ENCODE results near the gene CLDN4. TPM values are rescaled to one million over a fixed set of nuclear protein-coding genes. Genes with fewer than 3 reads are reported as not detected.

The CLDN4 gene
- total RNA-seq, 1 experiment from 2014 or later, result 234 TPM

DNA sequence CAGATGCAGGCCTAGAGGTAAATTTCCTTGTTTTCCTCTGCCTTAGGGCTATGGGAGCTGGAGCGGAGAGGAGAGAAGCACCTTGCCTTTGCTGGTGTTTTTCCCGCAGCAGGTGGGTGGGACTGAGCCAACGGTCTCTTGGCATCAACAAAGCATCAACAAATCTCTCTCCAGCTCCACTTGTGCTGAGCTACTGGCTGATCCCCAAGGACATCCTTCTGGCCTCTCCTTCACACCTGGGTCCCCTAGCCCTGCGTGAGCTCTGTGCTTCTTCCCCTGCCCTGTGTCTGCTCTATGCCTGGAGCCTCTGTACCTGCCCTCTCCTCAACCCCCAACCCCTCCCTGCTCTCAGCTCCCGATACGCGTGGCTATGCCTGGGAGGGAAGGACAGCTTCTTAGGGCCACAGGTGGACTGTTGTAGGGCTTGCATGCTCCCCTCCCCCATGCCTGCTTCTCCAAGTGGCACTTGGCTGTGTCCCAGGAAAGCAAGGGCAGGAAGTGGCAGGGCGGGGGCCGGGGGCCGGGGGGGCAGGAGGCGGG is 3.2 kb upstream of the CLDN4 start:
- Histone ChIP-seq H3K36me3 (ENCODE audit: control insufficient read depth in 1 of 2, insufficient read depth in 2 of 2, low read length in 2 of 2) (0 out of 4 replicates have a peak, but pooled peaks cover 0 to 7% of the 10 kb centered on the region in 2 experiments), H3K79me2 (ENCODE audit: insufficient read depth, low read length) (peaks cover 19% of the 10 kb centered on the region), H3K9me3 (ENCODE audit: control insufficient read depth in 1 of 2, insufficient read depth in 1 of 2, low read depth in 1 of 2, low read length in 2 of 2) (no peaks in the 10 kb centered on the region), H3K4me2 (ENCODE audit: low read length) (peak overlapping the region; percentile 99), H2AFZ (ENCODE audit: low read depth, low read length, poor library complexity, severe bottlenecking) (no peak overlapping the region), H3K4me3 (replicated peaks in 1 of 2; ENCODE audit: low read depth in 1 of 2, low read length in 2 of 2) (peak overlapping the region; percentile 23 to 31), H3K4me1 (ENCODE audit: control insufficient read depth in 1 of 2, insufficient read depth in 2 of 2, low read length in 2 of 2) (peaks cover 73 to 97% of the 10 kb centered on the region in 2 experiments), H3K27ac (ENCODE audit: low read depth, low read length) (peak overlapping the region; percentile 96), H4K20me1 (ENCODE audit: insufficient read depth) (no peaks in the 10 kb centered on the region), H3K9me2 (ENCODE audit: insufficient read depth) (no peaks in the 10 kb centered on the region), H3K9ac (ENCODE audit: low read length) (peak overlapping the region; percentile 99), H3K27me3 (ENCODE audit: insufficient read depth, low read length) (no peaks in the 10 kb centered on the region)
- TSS peak; percentile 71 for BruUV-seq (replicated peaks)
- no peak for TF ChIP-seq EZH2phosphoT487 (IDR thresholded peaks at IDR 0.05; ENCODE audit: borderline replicate concordance)
- TF ChIP-seq POLR2AphosphoS5 (IDR thresholded peaks at IDR 0.05; ENCODE audit: low read depth, low read length), result peak; percentile 31
- no peak for TF ChIP-seq ELF1 (IDR thresholded peaks at IDR 0.05; ENCODE audit: borderline replicate concordance, low read depth)
- no peak for TF ChIP-seq ZFX (IDR thresholded peaks at IDR 0.05)
- TF ChIP-seq EZH2 (IDR thresholded peaks at IDR 0.05), result no peak
- TF ChIP-seq POLR2A (IDR thresholded peaks at IDR 0.05; ENCODE audit: borderline replicate concordance, extremely low read depth, insufficient read depth, insufficient read length), result peak; percentile 23
- ATAC-seq, result peak; percentile 29
- POLR2A ChIA-PET, result interaction anchor here (0.6 to 2.3 kb wide), 14 partner anchors 13 to 356 kb away, joined by 3 to 21 read pairs (median 5); partner anchors contain the start of genes ABHD11, CLDN3 and METTL27
- CTCF ChIA-PET, result interaction anchor here (0.7 to 3.1 kb wide), 5 partner anchors 16 to 199 kb away, joined by 3 to 12 read pairs (median 3); partner anchors contain the start of gene ABHD11
- DNase-seq (ENCODE audit: low read depth, low spot score), result peak; percentile 87
- intact Hi-C loops (cut with micrococcal nuclease), result no loop called here
- RAD21 ChIA-PET (ENCODE audit: low non-redundant PET in 1 of 2, low total read pairs in 2 of 2, uncharacterized antibody in 2 of 2, unreplicated experiment in 2 of 2), result interaction anchor here (0.9 to 1.2 kb wide), 5 partner anchors 16 to 94 kb away, joined by 3 to 5 read pairs (median 4); no protein-coding TSS in a partner anchor

DNA sequence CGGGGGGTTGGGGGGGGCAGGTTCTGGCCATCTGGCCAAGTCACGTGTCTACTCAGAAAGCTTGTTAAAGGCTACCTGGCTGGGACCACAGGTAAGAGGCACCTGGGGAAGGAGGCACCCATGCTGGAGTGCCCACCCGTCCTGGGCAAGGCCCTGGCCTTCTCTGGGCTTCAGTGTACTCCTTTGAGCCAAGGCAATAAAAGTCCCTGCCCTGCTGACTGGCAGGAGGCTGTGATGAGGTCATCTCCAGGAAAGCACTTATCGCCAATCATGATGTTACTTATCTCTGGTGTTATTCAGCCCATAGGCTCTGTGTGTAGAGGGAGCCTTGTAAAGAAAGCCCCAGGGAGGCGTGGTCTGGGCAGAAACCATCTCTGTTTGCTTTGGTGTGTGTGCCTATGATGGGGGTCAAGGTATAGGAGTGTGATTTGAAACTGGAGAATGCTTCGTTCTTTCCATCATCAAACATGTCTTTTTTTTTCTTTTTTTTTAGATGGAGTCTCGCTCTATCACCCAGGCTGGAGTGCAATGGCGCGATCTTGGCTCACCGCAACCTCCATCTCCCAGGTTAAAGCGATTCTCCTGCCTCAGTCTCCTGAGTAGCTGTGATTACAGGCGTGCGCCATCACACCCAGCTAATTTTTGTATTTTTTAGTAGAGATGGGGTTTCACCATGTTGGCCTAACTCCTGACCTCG is 2.5 kb upstream of the CLDN4 start:
- POLR2A ChIA-PET, result interaction anchor here (0.6 to 2.3 kb wide), 13 partner anchors 13 to 356 kb away, joined by 3 to 21 read pairs (median 5); partner anchors contain the start of genes ABHD11, CLDN3 and METTL27
- Histone ChIP-seq H2AFZ (ENCODE audit: low read depth, low read length, poor library complexity, severe bottlenecking) (no peak overlapping the region), H3K27me3 (ENCODE audit: insufficient read depth, low read length) (no peaks in the 10 kb centered on the region), H3K9me2 (ENCODE audit: insufficient read depth) (no peaks in the 10 kb centered on the region), H3K4me1 (ENCODE audit: control insufficient read depth in 1 of 2, insufficient read depth in 2 of 2, low read length in 2 of 2) (peaks cover 73 to 97% of the 10 kb centered on the region in 2 experiments), H3K4me2 (ENCODE audit: low read length) (peak overlapping the region; percentile 99), H3K27ac (ENCODE audit: low read depth, low read length) (peak overlapping the region; percentile 96), H3K79me2 (ENCODE audit: insufficient read depth, low read length) (peaks cover 23% of the 10 kb centered on the region), H3K9ac (ENCODE audit: low read length) (peak overlapping the region; percentile 99), H3K36me3 (ENCODE audit: control insufficient read depth in 1 of 2, insufficient read depth in 2 of 2, low read length in 2 of 2) (0 out of 4 replicates have a peak, but pooled peaks cover 0 to 7% of the 10 kb centered on the region in 2 experiments), H3K9me3 (ENCODE audit: control insufficient read depth in 1 of 2, insufficient read depth in 1 of 2, low read depth in 1 of 2, low read length in 2 of 2) (no peaks in the 10 kb centered on the region), H4K20me1 (ENCODE audit: insufficient read depth) (no peaks in the 10 kb centered on the region), H3K4me3 (replicated peaks in 1 of 2; ENCODE audit: low read depth in 1 of 2, low read length in 2 of 2) (peak overlapping the region; percentile 6 to 43; a peak in 3 of 4 replicates)
- peak; percentile 51 for ATAC-seq
- RAD21 ChIA-PET (ENCODE audit: low non-redundant PET in 1 of 2, low total read pairs in 2 of 2, uncharacterized antibody in 2 of 2, unreplicated experiment in 2 of 2), result interaction anchor here (0.9 to 1.2 kb wide), 5 partner anchors 17 to 94 kb away, joined by 3 to 5 read pairs (median 4); no protein-coding TSS in a partner anchor
- CTCF ChIA-PET, result interaction anchor here (0.7 to 3.1 kb wide), 5 partner anchors 17 to 199 kb away, joined by 3 to 12 read pairs (median 3); partner anchors contain the start of gene ABHD11
- TF ChIP-seq TCF7L2 (IDR thresholded peaks at IDR 0.05; ENCODE audit: borderline replicate concordance, extremely low read depth, insufficient read depth, insufficient read length) (peak; percentile 14), CBX3 (IDR thresholded peaks at IDR 0.05; ENCODE audit: low read depth) (no peak), EZH2 (IDR thresholded peaks at IDR 0.05) (no peak), POLR2A (IDR thresholded peaks at IDR 0.05; ENCODE audit: borderline replicate concordance, extremely low read depth, insufficient read depth, insufficient read length) (peak; percentile 55), POLR2AphosphoS5 (IDR thresholded peaks at IDR 0.05; ENCODE audit: low read depth, low read length) (peak; percentile 48; the same call in 1 of the 2 replicates)
- TF ChIP-seq, protein P1, sequence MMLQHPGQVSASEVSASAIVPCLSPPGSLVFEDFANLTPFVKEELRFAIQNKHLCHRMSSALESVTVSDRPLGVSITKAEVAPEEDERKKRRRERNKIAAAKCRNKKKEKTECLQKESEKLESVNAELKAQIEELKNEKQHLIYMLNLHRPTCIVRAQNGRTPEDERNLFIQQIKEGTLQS (IDR thresholded peaks at IDR 0.05), result no peak
- TF ChIP-seq, protein P2, sequence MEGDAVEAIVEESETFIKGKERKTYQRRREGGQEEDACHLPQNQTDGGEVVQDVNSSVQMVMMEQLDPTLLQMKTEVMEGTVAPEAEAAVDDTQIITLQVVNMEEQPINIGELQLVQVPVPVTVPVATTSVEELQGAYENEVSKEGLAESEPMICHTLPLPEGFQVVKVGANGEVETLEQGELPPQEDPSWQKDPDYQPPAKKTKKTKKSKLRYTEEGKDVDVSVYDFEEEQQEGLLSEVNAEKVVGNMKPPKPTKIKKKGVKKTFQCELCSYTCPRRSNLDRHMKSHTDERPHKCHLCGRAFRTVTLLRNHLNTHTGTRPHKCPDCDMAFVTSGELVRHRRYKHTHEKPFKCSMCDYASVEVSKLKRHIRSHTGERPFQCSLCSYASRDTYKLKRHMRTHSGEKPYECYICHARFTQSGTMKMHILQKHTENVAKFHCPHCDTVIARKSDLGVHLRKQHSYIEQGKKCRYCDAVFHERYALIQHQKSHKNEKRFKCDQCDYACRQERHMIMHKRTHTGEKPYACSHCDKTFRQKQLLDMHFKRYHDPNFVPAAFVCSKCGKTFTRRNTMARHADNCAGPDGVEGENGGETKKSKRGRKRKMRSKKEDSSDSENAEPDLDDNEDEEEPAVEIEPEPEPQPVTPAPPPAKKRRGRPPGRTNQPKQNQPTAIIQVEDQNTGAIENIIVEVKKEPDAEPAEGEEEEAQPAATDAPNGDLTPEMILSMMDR (IDR thresholded peaks at IDR 0.05 in 2 of 3, conservative IDR thresholded peaks at IDR 0.05 in 1 of 3; ENCODE audit: borderline replicate concordance in 1 of 3, insufficient read depth in 1 of 3, low read depth in 2 of 3, low read length in 2 of 3), result no peak
- TF ChIP-seq, protein P3, sequence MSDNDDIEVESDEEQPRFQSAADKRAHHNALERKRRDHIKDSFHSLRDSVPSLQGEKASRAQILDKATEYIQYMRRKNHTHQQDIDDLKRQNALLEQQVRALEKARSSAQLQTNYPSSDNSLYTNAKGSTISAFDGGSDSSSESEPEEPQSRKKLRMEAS (IDR thresholded peaks at IDR 0.05), result no peak
- no TSS peak for BruUV-seq (replicated peaks)
- DNase-seq (ENCODE audit: low read depth, low spot score), result peak; percentile 90
- intact Hi-C loops (cut with micrococcal nuclease), result no loop called here

Data from HCT116 (cell line).